ENCODE data around the gene ZNF333. TPM values are rescaled to one million over a fixed set of nuclear protein-coding genes. Genes with fewer than 3 reads are reported as not detected.

ZNF333 gene
- total RNA-seq, 1 donor from 2014 or later = 20.4 TPM

GRCh38 chr19:14703833-14704232 is 14.0 kb downstream of the ZNF333 start:
- Histone ChIP-seq H3K4me3 (no peak overlapping the region), H3K36me3 (no peaks in the 10 kb centered on the region), H3K9me3 (ENCODE audit: low read depth) (no peaks in the 10 kb centered on the region), H3K4me1 (no peaks in the 10 kb centered on the region), H3K27me3 (no peaks in the 10 kb centered on the region), H3K79me2 (ENCODE audit: low read depth) (no peaks in the 10 kb centered on the region), H4K20me1 (ENCODE audit: low read depth) (no peaks in the 10 kb centered on the region), H3K9ac (no peak overlapping the region), H3K27ac (no peak overlapping the region), H3F3A (ENCODE audit: low read depth) (no peaks in the 10 kb centered on the region), H2AFZ (replicated peaks) (no peak overlapping the region), H3K4me2 (no peak overlapping the region)
- Mint-ChIP-seq H3K27me3 (ENCODE audit: insufficient read depth, low read depth) (peaks cover 2% of the 10 kb centered on the region), H3K9me3 (peaks cover 7% of the 10 kb centered on the region), H3K4me3 (no peak overlapping the region), H3K36me3 (peaks cover 56% of the 10 kb centered on the region), H3K4me1 (no peaks in the 10 kb centered on the region), H3K27ac (no peak overlapping the region)
- TF ChIP-seq CTCF (IDR thresholded peaks at IDR 0.05) (no peak), EZH2phosphoT487 (IDR thresholded peaks at IDR 0.05) (no peak), EZH2 (IDR thresholded peaks at IDR 0.05) (no peak)
- no peak for DNase-seq (ENCODE audit: low spot score)

GRCh38 chr19:14704450-14704849 is 14.6 kb downstream of the ZNF333 start:
- Histone ChIP-seq H3K79me2 (ENCODE audit: low read depth) (no peaks in the 10 kb centered on the region), H3K27me3 (no peaks in the 10 kb centered on the region), H3K4me2 (no peak overlapping the region), H3K4me1 (no peaks in the 10 kb centered on the region), H3K4me3 (no peak overlapping the region), H3F3A (ENCODE audit: low read depth) (no peaks in the 10 kb centered on the region), H4K20me1 (ENCODE audit: low read depth) (no peaks in the 10 kb centered on the region), H3K9ac (no peak overlapping the region), H3K9me3 (ENCODE audit: low read depth) (no peaks in the 10 kb centered on the region), H2AFZ (replicated peaks) (no peak overlapping the region), H3K27ac (no peak overlapping the region), H3K36me3 (no peaks in the 10 kb centered on the region)
- Mint-ChIP-seq H3K27ac (no peak overlapping the region), H3K4me3 (no peak overlapping the region), H3K36me3 (peaks cover 60% of the 10 kb centered on the region), H3K4me1 (no peaks in the 10 kb centered on the region), H3K9me3 (peaks cover 7% of the 10 kb centered on the region), H3K27me3 (ENCODE audit: insufficient read depth, low read depth) (peaks cover 2% of the 10 kb centered on the region)
- TF ChIP-seq CTCF (IDR thresholded peaks at IDR 0.05) (no peak), EZH2phosphoT487 (IDR thresholded peaks at IDR 0.05) (no peak), EZH2 (IDR thresholded peaks at IDR 0.05) (no peak)
- no peak for DNase-seq (ENCODE audit: low spot score)

- H3K27me3 Mint-ChIP-seq (ENCODE audit: insufficient read depth, low read depth) = peaks cover 8% of the 10 kb centered on the region
- Histone ChIP-seq H4K20me1 (ENCODE audit: low read depth) (no peaks in the 10 kb centered on the region), H3K79me2 (ENCODE audit: low read depth) (no peaks in the 10 kb centered on the region), H3K9ac (no peak overlapping the region), H3K9me3 (ENCODE audit: low read depth) (peaks cover 27% of the 10 kb centered on the region), H3F3A (ENCODE audit: low read depth) (no peaks in the 10 kb centered on the region), H3K4me2 (no peak overlapping the region), H3K4me1 (no peaks in the 10 kb centered on the region), H3K27me3 (no peaks in the 10 kb centered on the region), H3K27ac (no peak overlapping the region), H3K36me3 (peaks cover 25% of the 10 kb centered on the region), H3K4me3 (no peak overlapping the region), H2AFZ (replicated peaks) (no peak overlapping the region)
- no peak for DNase-seq (ENCODE audit: low spot score)
- H3K27ac Mint-ChIP-seq = no peak overlapping the region
- peaks cover 85% of the 10 kb centered on the region for H3K36me3 Mint-ChIP-seq
- no peak overlapping the region for H3K4me3 Mint-ChIP-seq
- H3K9me3 Mint-ChIP-seq = peaks cover 57% of the 10 kb centered on the region
- TF ChIP-seq CTCF (IDR thresholded peaks at IDR 0.05) = no peak
- no peak for TF ChIP-seq EZH2 (IDR thresholded peaks at IDR 0.05)
- TF ChIP-seq EZH2phosphoT487 (IDR thresholded peaks at IDR 0.05) = no peak
- no peaks in the 10 kb centered on the region for H3K4me1 Mint-ChIP-seq
Measured at GRCh38 chr19:14715841-14716240, 26.0 kb downstream of the ZNF333 start.
